Measurements from ENCODE around the gene IVNS1ABP. TPM values are rescaled to one million over a fixed set of nuclear protein-coding genes. Genes with fewer than 3 reads are reported as not detected.
"Not testable (repeated sequence)": the region's sequence is repeated elsewhere in the genome, so short reads cannot be mapped to it uniquely, and the experiment has no call there.

The IVNS1ABP gene
- total RNA-seq = 85.7 TPM

- DNase-seq (ENCODE audit: low spot score) = peak; percentile 97
Measured at GRCh38 chr1:185317034-185317885, at the start of gene IVNS1ABP. Gene IVNS1ABP (minus strand): TSS chr1:185317243. CDS start chr1:185309493, 7,750 bp downstream.

GRCh38 chr1:185365951-185366350 is 48.9 kb upstream of the IVNS1ABP start:
- DNase-seq (ENCODE audit: low spot score) = no peak

- not testable (repeated sequence) for DNase-seq (ENCODE audit: low spot score)
Measured at GRCh38 chr1:185364528-185364927, 47.5 kb upstream of the IVNS1ABP start.

GRCh38 chr1:185363205-185363604 is 46.2 kb upstream of the IVNS1ABP start:
- no peak for DNase-seq (ENCODE audit: low spot score)

GRCh38 chr1:185360714-185361113 is 43.7 kb upstream of the IVNS1ABP start:
- no peak for DNase-seq (ENCODE audit: low spot score)

GRCh38 chr1:185358957-185359356 is 41.9 kb upstream of the IVNS1ABP start:
- DNase-seq (ENCODE audit: low spot score) = no peak

- no peak for DNase-seq (ENCODE audit: low spot score)
Measured at GRCh38 chr1:185355947-185356346, 38.9 kb upstream of the IVNS1ABP start.

- no peak for DNase-seq (ENCODE audit: low spot score)
Measured at GRCh38 chr1:185353124-185353523, 36.1 kb upstream of the IVNS1ABP start.

GRCh38 chr1:185351734-185352466 is 34.9 kb upstream of the IVNS1ABP start:
- no peak for DNase-seq (ENCODE audit: low spot score)

- peak; percentile 26 for DNase-seq (ENCODE audit: low spot score)
Measured at GRCh38 chr1:185350027-185350442, 33.0 kb upstream of the IVNS1ABP start.

- DNase-seq (ENCODE audit: low spot score) = no peak
Measured at GRCh38 chr1:185349556-185349955, 32.5 kb upstream of the IVNS1ABP start.

- no peak for DNase-seq (ENCODE audit: low spot score)
Measured at GRCh38 chr1:185348985-185349384, 31.9 kb upstream of the IVNS1ABP start.

GRCh38 chr1:185348296-185348695 is 31.3 kb upstream of the IVNS1ABP start:
- no peak for DNase-seq (ENCODE audit: low spot score)

GRCh38 chr1:185345913-185346720 is 29.1 kb upstream of the IVNS1ABP start:
- no peak for DNase-seq (ENCODE audit: low spot score)

- DNase-seq (ENCODE audit: low spot score) = no peak
Measured at GRCh38 chr1:185343306-185343705, 26.3 kb upstream of the IVNS1ABP start.

- no peak for DNase-seq (ENCODE audit: low spot score)
Measured at GRCh38 chr1:185342672-185343259, 25.7 kb upstream of the IVNS1ABP start.

- no peak for DNase-seq (ENCODE audit: low spot score)
Measured at GRCh38 chr1:185342017-185342416, 25.0 kb upstream of the IVNS1ABP start.

GRCh38 chr1:185341196-185341781 is 24.2 kb upstream of the IVNS1ABP start:
- DNase-seq (ENCODE audit: low spot score) = no peak

- peak; percentile 41 for DNase-seq (ENCODE audit: low spot score)
Measured at GRCh38 chr1:185338719-185339622, 21.9 kb upstream of the IVNS1ABP start.

- no peak for DNase-seq (ENCODE audit: low spot score)
Measured at GRCh38 chr1:185337246-185337645, 20.2 kb upstream of the IVNS1ABP start.
